ENCODE results near the gene AGPAT1.

- peak; percentile 70 for TF ChIP-seq TAF1 (IDR thresholded peaks at IDR 0.05; ENCODE audit: borderline replicate concordance, low read depth, low read length)
- no peak for TF ChIP-seq FOXJ3 (CRISPR knock-in tag; IDR thresholded peaks at IDR 0.05)
- TF ChIP-seq CTCF (IDR thresholded peaks at IDR 0.05): no peak
- no peak for TF ChIP-seq GATA2 (CRISPR knock-in tag; IDR thresholded peaks at IDR 0.05)
- TF ChIP-seq RCOR1 (IDR thresholded peaks at IDR 0.05; ENCODE audit: low read length): no peak
- TF ChIP-seq CHD2 (IDR thresholded peaks at IDR 0.05; ENCODE audit: low read length, partially characterized antibody): peak; percentile 72
- TF ChIP-seq GABPA (IDR thresholded peaks at IDR 0.05; ENCODE audit: low read depth): peak; percentile 91
Measured at GRCh38 chr6:32175711-32176475, at the start of gene AGPAT1.

Measured in SK-N-SH (cell line).